Neural cell (in vitro differentiated cells): ENCODE data around the gene DCUN1D3. TPM values are rescaled to one million over a fixed set of nuclear protein-coding genes. Genes with fewer than 3 reads are reported as not detected.

Experiments
- H2AFZ ChIP-seq: fragments of 200-600, 300-800 bp; sonication (generic), shearing (Covaris generic); 2 replicates; pipeline ENCODE4 v1.6.0; 2014; ENCODE audit warnings: low read depth, mild to moderate bottlenecking, antibody characterized with exemption, low read length, moderate library complexity
- H3F3A ChIP-seq: fragments of 200-600 bp; shearing (Covaris generic); 2 replicates; pipeline ENCODE4 v1.6.1; 2016; ENCODE audit warnings: mild to moderate bottlenecking, moderate library complexity, mixed read lengths, antibody characterized with exemption, low read length; ENCODE audit not compliant: insufficient read depth, poor library complexity, severe bottlenecking
- H3K27ac ChIP-seq: fragments of 200-600, 300-800 bp; sonication (generic), shearing (Covaris generic); 2 replicates; pipeline ENCODE4 v1.5.1; 2014; ENCODE audit warnings: mild to moderate bottlenecking, low read length, moderate library complexity
- H3K27me3 ChIP-seq: fragments of 300-800, 200-600 bp; sonication (generic), shearing (Covaris generic); 2 replicates; pipeline ENCODE4 v1.6.0; 2014; ENCODE audit warnings: mild to moderate bottlenecking, low read depth, low read length, moderate library complexity; ENCODE audit not compliant: insufficient read depth
- H3K36me3 ChIP-seq: fragments of 300-800, 200-600 bp; sonication (generic), shearing (Covaris generic); 2 replicates; pipeline ENCODE4 v1.5.1; 2014; ENCODE audit warnings: mild to moderate bottlenecking, antibody characterized with exemption, low read length, moderate library complexity; ENCODE audit not compliant: insufficient read depth
- H3K4me2 ChIP-seq: fragments of 300-800, 200-600 bp; sonication (generic), shearing (Covaris generic); 2 replicates; pipeline ENCODE4 v1.6.0; 2014; ENCODE audit warnings: mild to moderate bottlenecking, low read length
- H3K4me3 ChIP-seq: fragments of 300-800, 200-600 bp; sonication (generic), shearing (Covaris generic); 2 replicates; pipeline ENCODE4 v1.5.1; 2014; ENCODE audit warnings: mild to moderate bottlenecking, low read length, moderate library complexity
- H3K79me2 ChIP-seq: fragments of 200-600 bp; shearing (Covaris generic); replicated peaks from 2 replicates; pipeline ENCODE4 v1.6.0; 2014; ENCODE audit warnings: mild to moderate bottlenecking, low read length, moderate library complexity; ENCODE audit not compliant: insufficient read depth
- H3K9ac ChIP-seq: fragments of 300-800, 200-600 bp; sonication (generic), shearing (Covaris generic); 2 replicates; pipeline ENCODE4 v1.6.1; 2016; ENCODE audit warnings: mild to moderate bottlenecking, low read length, mixed read lengths
- H3K9me2 ChIP-seq: fragments of 200-600 bp; shearing (Covaris generic); 2 replicates; pipeline ENCODE4 v1.6.1; 2016; ENCODE audit warnings: mild to moderate bottlenecking, low read length, mixed read lengths; ENCODE audit not compliant: insufficient read depth
- H3K9me3 ChIP-seq: fragments of 200-600, 300-800 bp; sonication (generic), shearing (Covaris generic); 2 replicates; pipeline ENCODE4 v1.6.1; 2016; ENCODE audit warnings: mild to moderate bottlenecking, mixed run types, low read length, moderate library complexity, mixed read lengths
- H4K20me1 ChIP-seq: fragments of 200-600 bp; shearing (Covaris generic); 2 replicates; pipeline ENCODE4 v1.6.1; 2016; ENCODE audit warnings: mild to moderate bottlenecking, mixed run types; ENCODE audit not compliant: insufficient read depth
- EP300 ChIP-seq: fragments of 450-650 bp; conservative IDR thresholded peaks from 2 replicates; pipeline ENCODE4 v1.6.1; 2014; ENCODE audit warnings: antibody characterized with exemption, mild to moderate bottlenecking, moderate library complexity; ENCODE audit not compliant: poor library complexity, severe bottlenecking
- EZH2 ChIP-seq: fragments of 200-600, 300-800 bp; shearing (Covaris generic), sonication (generic); IDR thresholded peaks from 2 replicates; pipeline ENCODE4 v1.6.1; 2014; ENCODE audit warnings: antibody characterized with exemption, low read length, borderline replicate concordance, mild to moderate bottlenecking; ENCODE audit not compliant: insufficient read depth, poor library complexity, severe bottlenecking
- MXI1 ChIP-seq: fragments of 450-650 bp; conservative IDR thresholded peaks from 2 replicates; pipeline ENCODE4 v1.6.1; 2014; ENCODE audit warnings: antibody characterized with exemption, mild to moderate bottlenecking; ENCODE audit not compliant: poor library complexity, severe bottlenecking
- POLR2AphosphoS5 ChIP-seq: IDR thresholded peaks from 2 replicates; pipeline ENCODE4 v1.6.1; 2012
- RAD21 ChIP-seq: fragments of 450-650 bp; conservative IDR thresholded peaks from 2 replicates; pipeline ENCODE4 v1.6.1; 2014; ENCODE audit warnings: antibody characterized with exemption, mild to moderate bottlenecking, moderate library complexity
- SMC3 ChIP-seq: fragments of 450-650 bp; conservative IDR thresholded peaks from 2 replicates; pipeline ENCODE4 v1.6.1; 2014; ENCODE audit warnings: antibody characterized with exemption, mild to moderate bottlenecking, moderate library complexity; ENCODE audit not compliant: poor library complexity
- TAF1 ChIP-seq: IDR thresholded peaks from 2 replicates; pipeline ENCODE4 v1.6.1; 2012; ENCODE audit warnings: low read depth
- polyA plus RNA-seq: library from polyadenylated mRNA; depleted of rRNA; stranded (reverse); fragments of >200 nt; gene quantifications from 2 replicates; pipeline ENCODE4 v1.2.3, GENCODE V29; 2014
- TF ChIP-seq, protein P1 (sequence below): IDR thresholded peaks from 2 replicates; pipeline ENCODE4 v1.6.1; 2012; ENCODE audit warnings: borderline replicate concordance
- TF ChIP-seq, protein P2 (sequence below): fragments of 450-650 bp; IDR thresholded peaks from 2 replicates; pipeline ENCODE4 v1.5.1; 2014; ENCODE audit warnings: antibody characterized with exemption, mild to moderate bottlenecking, moderate library complexity; ENCODE audit not compliant: poor library complexity, severe bottlenecking

Gene DCUN1D3
- polyA plus RNA-seq, 1 donor from 2014 or later, result 9.2 TPM

DNA sequence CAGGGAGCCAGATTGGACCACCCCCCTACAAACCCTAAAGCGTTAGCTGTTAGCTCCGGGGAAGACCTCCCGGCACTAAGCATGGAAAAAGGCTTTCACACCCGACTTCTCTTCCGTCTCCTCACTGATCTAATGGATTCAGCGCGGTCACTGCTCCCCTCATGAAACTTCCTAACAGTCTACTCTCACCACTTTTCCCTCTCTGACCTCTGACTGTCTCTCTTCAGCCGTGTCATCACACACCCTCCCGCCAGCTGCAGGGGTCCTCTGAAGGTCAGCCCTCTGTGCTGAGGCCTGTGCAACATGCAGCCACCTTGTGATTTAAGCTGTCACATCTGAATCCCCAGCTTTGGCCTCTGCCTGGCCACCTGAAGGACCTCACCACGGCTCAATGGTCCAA lies 16.1 kb upstream of the DCUN1D3 start:
- Histone ChIP-seq H3K27me3 (no peaks in the 10 kb centered on the region), H3K4me3 (no peak overlapping the region), H4K20me1 (no peaks in the 10 kb centered on the region), H3K9me3 (no peaks in the 10 kb centered on the region), H3K27ac (no peak overlapping the region), H3K4me2 (no peak overlapping the region), H3K9ac (no peak overlapping the region), H3K36me3 (no peaks in the 10 kb centered on the region), H3F3A (no peaks in the 10 kb centered on the region), H2AFZ (no peak overlapping the region), H3K9me2 (no peaks in the 10 kb centered on the region), H3K79me2 (no peaks in the 10 kb centered on the region)
- no peak for TF ChIP-seq RAD21
- no peak for TF ChIP-seq SMC3
- no peak for TF ChIP-seq EZH2
- TF ChIP-seq MXI1, result no peak
- TF ChIP-seq TAF1, result no peak
- no peak for TF ChIP-seq EP300
- TF ChIP-seq, protein P1, sequence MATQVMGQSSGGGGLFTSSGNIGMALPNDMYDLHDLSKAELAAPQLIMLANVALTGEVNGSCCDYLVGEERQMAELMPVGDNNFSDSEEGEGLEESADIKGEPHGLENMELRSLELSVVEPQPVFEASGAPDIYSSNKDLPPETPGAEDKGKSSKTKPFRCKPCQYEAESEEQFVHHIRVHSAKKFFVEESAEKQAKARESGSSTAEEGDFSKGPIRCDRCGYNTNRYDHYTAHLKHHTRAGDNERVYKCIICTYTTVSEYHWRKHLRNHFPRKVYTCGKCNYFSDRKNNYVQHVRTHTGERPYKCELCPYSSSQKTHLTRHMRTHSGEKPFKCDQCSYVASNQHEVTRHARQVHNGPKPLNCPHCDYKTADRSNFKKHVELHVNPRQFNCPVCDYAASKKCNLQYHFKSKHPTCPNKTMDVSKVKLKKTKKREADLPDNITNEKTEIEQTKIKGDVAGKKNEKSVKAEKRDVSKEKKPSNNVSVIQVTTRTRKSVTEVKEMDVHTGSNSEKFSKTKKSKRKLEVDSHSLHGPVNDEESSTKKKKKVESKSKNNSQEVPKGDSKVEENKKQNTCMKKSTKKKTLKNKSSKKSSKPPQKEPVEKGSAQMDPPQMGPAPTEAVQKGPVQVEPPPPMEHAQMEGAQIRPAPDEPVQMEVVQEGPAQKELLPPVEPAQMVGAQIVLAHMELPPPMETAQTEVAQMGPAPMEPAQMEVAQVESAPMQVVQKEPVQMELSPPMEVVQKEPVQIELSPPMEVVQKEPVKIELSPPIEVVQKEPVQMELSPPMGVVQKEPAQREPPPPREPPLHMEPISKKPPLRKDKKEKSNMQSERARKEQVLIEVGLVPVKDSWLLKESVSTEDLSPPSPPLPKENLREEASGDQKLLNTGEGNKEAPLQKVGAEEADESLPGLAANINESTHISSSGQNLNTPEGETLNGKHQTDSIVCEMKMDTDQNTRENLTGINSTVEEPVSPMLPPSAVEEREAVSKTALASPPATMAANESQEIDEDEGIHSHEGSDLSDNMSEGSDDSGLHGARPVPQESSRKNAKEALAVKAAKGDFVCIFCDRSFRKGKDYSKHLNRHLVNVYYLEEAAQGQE, result no peak
- TF ChIP-seq POLR2AphosphoS5, result no peak
- TF ChIP-seq, protein P2, sequence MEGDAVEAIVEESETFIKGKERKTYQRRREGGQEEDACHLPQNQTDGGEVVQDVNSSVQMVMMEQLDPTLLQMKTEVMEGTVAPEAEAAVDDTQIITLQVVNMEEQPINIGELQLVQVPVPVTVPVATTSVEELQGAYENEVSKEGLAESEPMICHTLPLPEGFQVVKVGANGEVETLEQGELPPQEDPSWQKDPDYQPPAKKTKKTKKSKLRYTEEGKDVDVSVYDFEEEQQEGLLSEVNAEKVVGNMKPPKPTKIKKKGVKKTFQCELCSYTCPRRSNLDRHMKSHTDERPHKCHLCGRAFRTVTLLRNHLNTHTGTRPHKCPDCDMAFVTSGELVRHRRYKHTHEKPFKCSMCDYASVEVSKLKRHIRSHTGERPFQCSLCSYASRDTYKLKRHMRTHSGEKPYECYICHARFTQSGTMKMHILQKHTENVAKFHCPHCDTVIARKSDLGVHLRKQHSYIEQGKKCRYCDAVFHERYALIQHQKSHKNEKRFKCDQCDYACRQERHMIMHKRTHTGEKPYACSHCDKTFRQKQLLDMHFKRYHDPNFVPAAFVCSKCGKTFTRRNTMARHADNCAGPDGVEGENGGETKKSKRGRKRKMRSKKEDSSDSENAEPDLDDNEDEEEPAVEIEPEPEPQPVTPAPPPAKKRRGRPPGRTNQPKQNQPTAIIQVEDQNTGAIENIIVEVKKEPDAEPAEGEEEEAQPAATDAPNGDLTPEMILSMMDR, result no peak

DNA sequence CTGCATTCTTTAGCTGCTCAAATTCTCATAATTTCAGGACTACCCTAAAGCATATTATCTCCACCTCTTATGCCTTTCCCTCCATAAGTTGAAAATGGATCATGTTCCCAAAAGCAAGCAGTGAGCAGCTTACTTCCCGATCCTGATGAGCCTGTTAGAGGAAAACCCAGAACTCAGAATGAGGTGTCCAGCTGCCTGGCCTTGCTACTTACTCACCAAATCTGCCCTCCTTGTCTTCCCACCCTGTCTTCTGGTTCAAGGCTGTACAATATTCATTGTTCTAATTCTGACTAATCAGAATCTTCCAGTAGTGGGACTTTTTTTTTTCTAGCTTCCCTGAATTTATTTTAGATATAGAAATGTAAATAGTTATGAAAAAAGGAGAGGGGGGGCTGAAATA lies 11.2 kb upstream of the DCUN1D3 start:
- H3K36me3 ChIP-seq, result no peaks in the 10 kb centered on the region
- H3K9me2 ChIP-seq, result no peaks in the 10 kb centered on the region
- no peak overlapping the region for H2AFZ ChIP-seq
- H3K79me2 ChIP-seq, result no peaks in the 10 kb centered on the region
- H4K20me1 ChIP-seq, result no peaks in the 10 kb centered on the region
- H3K4me3 ChIP-seq, result no peak overlapping the region
- no peak overlapping the region for H3K9ac ChIP-seq
- H3K27me3 ChIP-seq, result no peaks in the 10 kb centered on the region
- no peaks in the 10 kb centered on the region for H3K9me3 ChIP-seq
- TF ChIP-seq, protein P2, result no peak
- TF ChIP-seq MXI1 (no peak), TAF1 (no peak), EP300 (no peak), EZH2 (no peak), RAD21 (no peak), SMC3 (no peak), POLR2AphosphoS5 (no peak)
- TF ChIP-seq, protein P1, result no peak
- H3F3A ChIP-seq, result no peaks in the 10 kb centered on the region
- no peak overlapping the region for H3K4me2 ChIP-seq
- no peak overlapping the region for H3K27ac ChIP-seq
